GM10266 (cell line): ENCODE measurements around the gene BLMH.

Source experiments
- DNase-seq: peaks from one replicate; pipeline ENCODE4 v3.0.0; 2012; ENCODE audit errors: extremely low spot score
- CTCF ChIP-seq: IDR thresholded peaks from 2 replicates; pipeline ENCODE4 v1.5.1; 2012; ENCODE audit warnings: mild to moderate bottlenecking, low read depth; ENCODE audit not compliant: control insufficient read depth, insufficient read depth; ENCODE audit errors: missing control alignments

BLMH gene

GRCh38 chr17:30333503-30334360 lies 42.0 kb upstream of the BLMH start, which contains the start of gene TMIGD1:
TMIGD1 (minus strand) TSS chr17:30334057; CDS start chr17:30332133, 1,924 bp downstream.
- TF ChIP-seq CTCF, result no peak

GRCh38 chr17:30332057-30332542 lies 40.4 kb upstream of the BLMH start:
- no peak for TF ChIP-seq CTCF
- peak; percentile 24 for DNase-seq

More at GRCh38 chr17:30333503-30334360, 42.0 kb upstream of the BLMH start, which contains the start of gene TMIGD1:
- no peak for DNase-seq

- no peak for DNase-seq
- TF ChIP-seq CTCF, result no peak
These were observed 35.1 kb upstream of the BLMH start for GRCh38 chr17:30326809-30327208.

DNA sequence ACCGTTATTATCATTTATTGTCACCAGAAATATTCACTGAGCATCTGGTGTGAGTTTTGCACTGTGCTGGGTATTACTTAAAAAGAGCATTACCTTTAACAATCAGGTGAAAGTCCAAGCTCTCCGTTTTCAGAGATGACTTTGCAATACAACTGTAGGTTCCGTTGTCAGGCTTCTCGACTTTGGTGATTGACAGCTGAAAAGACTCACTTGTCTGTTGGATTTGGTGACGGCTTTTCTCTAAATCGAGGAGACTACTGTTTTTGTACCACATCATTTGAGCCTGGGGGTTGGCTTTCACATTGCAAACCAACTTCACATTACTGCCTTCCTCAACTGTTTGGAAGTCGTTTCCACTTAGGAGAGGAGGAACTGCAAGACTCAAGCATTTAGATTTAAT lies 33.0 kb upstream of the BLMH start:
- DNase-seq, result no peak
- TF ChIP-seq CTCF, result no peak

GRCh38 chr17:30323895-30324319 lies 32.2 kb upstream of the BLMH start:
- peak; percentile 10 for DNase-seq
- TF ChIP-seq CTCF, result no peak

- no peak for DNase-seq
- TF ChIP-seq CTCF, result no peak
These were observed 31.6 kb upstream of the BLMH start for GRCh38 chr17:30323262-30323894.
